ENCODE measurements around the gene B3GNT8. TPM values are rescaled to one million over a fixed set of nuclear protein-coding genes. Genes with fewer than 3 reads are reported as not detected.
A peak's percentile ranks its signal among the peaks of the same experiment; 100 is the strongest.

Gene B3GNT8
- total and polyA plus RNA-seq, 9 of the 15 experiments (the other 6 are each of a cell fraction or from before 2014, with no cell fraction given): 0.11 to 2.9 (median 0.65) TPM; not detected in 2

- TF ChIP-seq E4F1 (CRISPR knock-in tag; IDR thresholded peaks at IDR 0.05; ENCODE audit: borderline replicate concordance) (no peak), ZNF707 (CRISPR knock-in tag; conservative IDR thresholded peaks at IDR 0.05) (no peak), RBBP5 (IDR thresholded peaks at IDR 0.05; ENCODE audit: borderline replicate concordance, insufficient read depth, low read length, poor library complexity, severe bottlenecking) (peak; percentile 52), ZNF395 (CRISPR knock-in tag; IDR thresholded peaks at IDR 0.05) (no peak), XRCC5 (IDR thresholded peaks at IDR 0.05; ENCODE audit: low read depth, low read length) (no peak), FOS (IDR thresholded peaks at IDR 0.05; ENCODE audit: extremely low read depth, insufficient read length) (no peak), DNMT1 (IDR thresholded peaks at IDR 0.05) (0 out of 2 replicates have a peak, but pooled peaks have one; percentile 46), TAF1 (IDR thresholded peaks at IDR 0.05; ENCODE audit: control insufficient read depth, extremely low read depth, insufficient read depth, low read length, severe bottlenecking) (no peak), PRMT5 (CRISPR knock-in tag; IDR thresholded peaks at IDR 0.05) (no peak), KLF13 (tag; IDR thresholded peaks at IDR 0.05; ENCODE audit: borderline replicate concordance, low read depth) (no peak), ZFP91 (CRISPR knock-in tag; IDR thresholded peaks at IDR 0.05) (no peak), FOXM1 (IDR thresholded peaks at IDR 0.05; ENCODE audit: low read depth) (no peak; the same call in 1 of the 2 replicates), FOXM1 (CRISPR knock-in tag; IDR thresholded peaks at IDR 0.05; ENCODE audit: low read depth) (no peak), ZNF561 (CRISPR knock-in tag; conservative IDR thresholded peaks at IDR 0.05) (no peak), RBM22 (IDR thresholded peaks at IDR 0.05; ENCODE audit: low read depth, low read length, poor library complexity, severe bottlenecking) (no peak), SLC30A9 (CRISPR knock-in tag; IDR thresholded peaks at IDR 0.05) (no peak), ID3 (CRISPR knock-in tag; IDR thresholded peaks at IDR 0.05) (no peak), ID3 (tag; IDR thresholded peaks at IDR 0.05) (no peak), MTA3 (IDR thresholded peaks at IDR 0.05; ENCODE audit: borderline replicate concordance) (peak; percentile 53; the same call in 1 of the 2 replicates), BRD9 (IDR thresholded peaks at IDR 0.05; ENCODE audit: low read depth, partially characterized antibody) (peak; percentile 77), POU5F1 (IDR thresholded peaks at IDR 0.05; ENCODE audit: borderline replicate concordance, low read depth, low read length, partially characterized antibody) (no peak)
Measured at GRCh38 chr19:41427647-41428480, 690 bp upstream of the B3GNT8 start (continued).

Data from K562 (cell line).